GM12872 (cell line): ENCODE data around the gene ACSL4.

ENCODE experiments used
- CTCF ChIP-seq: IDR thresholded peaks from 3 replicates; pipeline ENCODE4 v1.5.1; 2011; ENCODE audit warnings: low read depth, mild to moderate bottlenecking, low read length, moderate library complexity; ENCODE audit not compliant: insufficient read depth

The ACSL4 gene

DNA sequence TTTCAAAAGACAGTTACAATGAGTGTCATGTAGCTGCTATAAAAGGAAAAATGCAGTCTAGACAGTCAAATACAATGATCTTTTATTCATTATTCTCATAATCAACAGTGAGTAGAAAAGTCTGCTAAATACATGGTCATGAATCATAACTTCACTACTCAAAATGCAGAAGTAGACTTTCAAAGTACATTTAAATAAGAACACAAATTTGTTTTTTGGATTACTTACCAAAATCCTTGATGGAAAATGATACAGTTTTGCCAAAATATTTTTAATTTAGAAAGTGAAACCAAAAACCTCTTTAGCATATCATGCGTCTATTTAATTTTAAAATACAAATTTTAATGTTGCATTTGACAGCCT, 4.9 kb downstream of the ACSL4 start:
- TF ChIP-seq CTCF = no peak

GRCh38 chrX:109720947-109721346, 12.1 kb downstream of the ACSL4 start:
- no peak for TF ChIP-seq CTCF

GRCh38 chrX:109719264-109719663, 13.8 kb downstream of the ACSL4 start:
- TF ChIP-seq CTCF = no peak

DNA sequence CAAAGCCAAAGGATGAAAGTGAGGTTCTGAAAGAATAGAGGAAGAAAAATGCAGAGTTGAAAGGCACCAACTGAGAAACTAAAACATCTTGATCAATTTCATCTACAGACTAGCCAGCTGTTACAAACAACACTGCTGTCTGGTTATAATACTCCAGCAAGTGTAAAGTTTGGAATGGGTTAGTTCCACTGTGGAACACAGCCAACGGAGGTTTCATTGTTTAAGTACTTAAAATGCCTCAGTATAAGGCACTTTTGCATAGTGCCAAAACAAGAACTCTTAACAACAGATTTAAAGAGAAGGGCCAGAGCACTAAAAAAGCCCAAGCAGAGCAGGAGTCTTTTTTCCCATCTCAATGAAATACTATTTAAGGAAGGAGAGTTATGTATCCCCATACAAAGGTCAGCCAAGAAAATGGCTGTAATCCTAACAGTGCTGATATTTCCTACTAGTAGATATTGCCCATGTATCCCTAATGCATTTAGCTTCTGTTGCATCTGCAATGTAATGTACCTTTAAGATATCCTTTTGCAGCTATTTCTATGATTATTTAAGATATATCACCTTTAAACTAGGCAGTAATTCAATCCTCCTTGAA, 16.5 kb downstream of the ACSL4 start:
- no peak for TF ChIP-seq CTCF

GRCh38 chrX:109714340-109714958, 18.6 kb downstream of the ACSL4 start:
- no peak for TF ChIP-seq CTCF

GRCh38 chrX:109710181-109710580, 22.9 kb downstream of the ACSL4 start:
- no peak for TF ChIP-seq CTCF

GRCh38 chrX:109709129-109709631, 23.9 kb downstream of the ACSL4 start:
- no peak for TF ChIP-seq CTCF
